GM12865 (cell line): ENCODE results near the gene ANKRD31.
A peak's percentile ranks its signal among the peaks of the same experiment; 100 is the strongest.
"Not testable (repeated sequence)": the region's sequence is repeated elsewhere in the genome, so short reads cannot be mapped to it uniquely, and the experiment has no call there.

Source experiments
- DNase-seq: peaks from one replicate; pipeline ENCODE4 v3.0.0; 2010; ENCODE audit warnings: low read depth
- H3K4me3 ChIP-seq: 2 replicates; pipeline ENCODE4 v1.5.1; 2011; ENCODE audit warnings: mild to moderate bottlenecking, low read depth, low read length, control low read depth
- CTCF ChIP-seq: IDR thresholded peaks from 2 replicates; pipeline ENCODE4 v1.5.1; 2011; ENCODE audit warnings: low read length, control low read depth, low read depth, inconsistent platforms; ENCODE audit not compliant: insufficient read depth; ENCODE audit errors: missing control alignments

ANKRD31 gene

GRCh38 chr5:75116856-75117255 is 119.8 kb downstream of the ANKRD31 start:
- DNase-seq, result no peak
- no peak for TF ChIP-seq CTCF
- H3K4me3 ChIP-seq, result no peak overlapping the region

- not testable (repeated sequence) for DNase-seq, H3K4me3 ChIP-seq
Observed at GRCh38 chr5:75114311-75114710, 122.4 kb downstream of the ANKRD31 start.

- no peak for DNase-seq
- no peak for TF ChIP-seq CTCF
- no peak overlapping the region for H3K4me3 ChIP-seq
Observed at GRCh38 chr5:75113354-75114113, 123.1 kb downstream of the ANKRD31 start.

- no peak overlapping the region for H3K4me3 ChIP-seq
- no peak for TF ChIP-seq CTCF
- DNase-seq, result no peak
Observed at GRCh38 chr5:75108931-75109596, 127.6 kb downstream of the ANKRD31 start.

- no peak overlapping the region for H3K4me3 ChIP-seq
- no peak for DNase-seq
- TF ChIP-seq CTCF, result no peak
Observed at GRCh38 chr5:75108515-75108914, 128.2 kb downstream of the ANKRD31 start.

GRCh38 chr5:75095956-75096355 is 140.7 kb downstream of the ANKRD31 start:
- H3K4me3 ChIP-seq, DNase-seq: not testable (repeated sequence)

- no peak for TF ChIP-seq CTCF
- no peak overlapping the region for H3K4me3 ChIP-seq
- DNase-seq, result no peak
Observed at GRCh38 chr5:75091597-75091996, 145.1 kb downstream of the ANKRD31 start.

GRCh38 chr5:75089662-75090061 is 147.0 kb downstream of the ANKRD31 start:
- H3K4me3 ChIP-seq, result no peak overlapping the region
- TF ChIP-seq CTCF, result no peak
- DNase-seq, result peak; percentile 23
